ENCODE measurements around the gene MBNL2.

The MBNL2 gene

GRCh38 chr13:97327506-97328221 lies 105.5 kb downstream of the MBNL2 start:
- Histone ChIP-seq H3K4me3 (ENCODE audit: low read length) (no peak overlapping the region), H3F3A (ENCODE audit: control insufficient read depth, insufficient read depth) (no peaks in the 10 kb centered on the region), H3K9me2 (replicated peaks; ENCODE audit: control insufficient read depth, low read length) (no peaks in the 10 kb centered on the region), H4K20me1 (ENCODE audit: control insufficient read depth, insufficient read depth, low read depth, low read length) (no peaks in the 10 kb centered on the region), H3K4me2 (ENCODE audit: low read length) (no peak overlapping the region), H3K27me3 (ENCODE audit: control insufficient read depth, low read length) (no peaks in the 10 kb centered on the region), H3K9me3 (ENCODE audit: control insufficient read depth, insufficient read depth, low read length) (no peaks in the 10 kb centered on the region), H3K79me2 (ENCODE audit: control insufficient read depth, low read length) (no peaks in the 10 kb centered on the region), H3K4me1 (ENCODE audit: control insufficient read depth, low read length) (no peaks in the 10 kb centered on the region), H3K27ac (ENCODE audit: low read depth, low read length) (no peak overlapping the region), H3K36me3 (ENCODE audit: control insufficient read depth, low read length) (no peaks in the 10 kb centered on the region)
- TF ChIP-seq EZH2phosphoT487 (IDR thresholded peaks at IDR 0.05; ENCODE audit: borderline replicate concordance, low read length): no peak
- TF ChIP-seq, protein P1, sequence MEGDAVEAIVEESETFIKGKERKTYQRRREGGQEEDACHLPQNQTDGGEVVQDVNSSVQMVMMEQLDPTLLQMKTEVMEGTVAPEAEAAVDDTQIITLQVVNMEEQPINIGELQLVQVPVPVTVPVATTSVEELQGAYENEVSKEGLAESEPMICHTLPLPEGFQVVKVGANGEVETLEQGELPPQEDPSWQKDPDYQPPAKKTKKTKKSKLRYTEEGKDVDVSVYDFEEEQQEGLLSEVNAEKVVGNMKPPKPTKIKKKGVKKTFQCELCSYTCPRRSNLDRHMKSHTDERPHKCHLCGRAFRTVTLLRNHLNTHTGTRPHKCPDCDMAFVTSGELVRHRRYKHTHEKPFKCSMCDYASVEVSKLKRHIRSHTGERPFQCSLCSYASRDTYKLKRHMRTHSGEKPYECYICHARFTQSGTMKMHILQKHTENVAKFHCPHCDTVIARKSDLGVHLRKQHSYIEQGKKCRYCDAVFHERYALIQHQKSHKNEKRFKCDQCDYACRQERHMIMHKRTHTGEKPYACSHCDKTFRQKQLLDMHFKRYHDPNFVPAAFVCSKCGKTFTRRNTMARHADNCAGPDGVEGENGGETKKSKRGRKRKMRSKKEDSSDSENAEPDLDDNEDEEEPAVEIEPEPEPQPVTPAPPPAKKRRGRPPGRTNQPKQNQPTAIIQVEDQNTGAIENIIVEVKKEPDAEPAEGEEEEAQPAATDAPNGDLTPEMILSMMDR (IDR thresholded peaks at IDR 0.05; ENCODE audit: low read depth, low read length, poor library complexity, severe bottlenecking): no peak

DNA sequence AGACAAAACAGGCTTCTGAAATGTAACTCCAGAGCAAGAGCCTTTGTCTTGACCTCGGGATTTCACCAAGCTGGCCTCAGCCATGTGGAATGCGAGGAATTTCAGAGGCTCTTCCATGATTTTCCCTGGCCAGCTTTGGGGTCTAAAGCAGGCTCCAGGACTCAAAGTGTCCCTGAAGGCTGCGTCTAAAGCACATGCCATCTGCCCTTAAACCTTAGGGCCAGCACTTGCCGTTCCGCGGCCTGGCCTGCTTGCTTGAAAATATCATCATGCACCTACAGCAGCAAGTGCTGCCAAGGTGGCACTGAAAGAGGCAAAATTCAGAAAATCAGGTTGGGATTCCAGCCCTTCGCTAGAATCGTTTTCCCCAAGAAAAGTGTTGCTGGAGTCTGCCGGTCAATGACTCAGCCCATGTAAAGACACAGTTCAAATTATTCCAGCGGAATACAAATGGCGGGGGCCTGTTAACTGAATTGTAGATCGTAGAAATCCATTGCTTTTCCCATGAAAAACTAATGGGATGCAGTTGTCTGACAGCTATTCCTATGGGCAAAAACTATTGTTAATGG lies 106.2 kb downstream of the MBNL2 start:
- H3K27me3 ChIP-seq (ENCODE audit: control insufficient read depth, low read length): no peaks in the 10 kb centered on the region
- no peaks in the 10 kb centered on the region for H3K36me3 ChIP-seq (ENCODE audit: control insufficient read depth, low read length)
- no peak overlapping the region for H3K4me2 ChIP-seq (ENCODE audit: low read length)
- H3K79me2 ChIP-seq (ENCODE audit: control insufficient read depth, low read length): no peaks in the 10 kb centered on the region
- H3K4me1 ChIP-seq (ENCODE audit: control insufficient read depth, low read length): no peaks in the 10 kb centered on the region
- H3K9me2 ChIP-seq (replicated peaks; ENCODE audit: control insufficient read depth, low read length): no peaks in the 10 kb centered on the region
- no peaks in the 10 kb centered on the region for H3K9me3 ChIP-seq (ENCODE audit: control insufficient read depth, insufficient read depth, low read length)
- no peaks in the 10 kb centered on the region for H3F3A ChIP-seq (ENCODE audit: control insufficient read depth, insufficient read depth)
- TF ChIP-seq EZH2phosphoT487 (IDR thresholded peaks at IDR 0.05; ENCODE audit: borderline replicate concordance, low read length): no peak
- TF ChIP-seq, protein P1 (IDR thresholded peaks at IDR 0.05; ENCODE audit: low read depth, low read length, poor library complexity, severe bottlenecking): no peak
- no peak overlapping the region for H3K27ac ChIP-seq (ENCODE audit: low read depth, low read length)
- no peaks in the 10 kb centered on the region for H4K20me1 ChIP-seq (ENCODE audit: control insufficient read depth, insufficient read depth, low read depth, low read length)
- no peak overlapping the region for H3K4me3 ChIP-seq (ENCODE audit: low read length)

GRCh38 chr13:97329331-97329730 lies 107.2 kb downstream of the MBNL2 start:
- Histone ChIP-seq H3K4me2 (ENCODE audit: low read length) (no peak overlapping the region), H3K4me3 (ENCODE audit: low read length) (no peak overlapping the region), H3K9me2 (replicated peaks; ENCODE audit: control insufficient read depth, low read length) (no peaks in the 10 kb centered on the region), H4K20me1 (ENCODE audit: control insufficient read depth, insufficient read depth, low read depth, low read length) (no peaks in the 10 kb centered on the region), H3K4me1 (ENCODE audit: control insufficient read depth, low read length) (no peaks in the 10 kb centered on the region), H3K36me3 (ENCODE audit: control insufficient read depth, low read length) (no peaks in the 10 kb centered on the region), H3K27me3 (ENCODE audit: control insufficient read depth, low read length) (no peaks in the 10 kb centered on the region), H3K27ac (ENCODE audit: low read depth, low read length) (no peak overlapping the region), H3F3A (ENCODE audit: control insufficient read depth, insufficient read depth) (no peaks in the 10 kb centered on the region), H3K79me2 (ENCODE audit: control insufficient read depth, low read length) (no peaks in the 10 kb centered on the region), H3K9me3 (ENCODE audit: control insufficient read depth, insufficient read depth, low read length) (no peaks in the 10 kb centered on the region)
- TF ChIP-seq, protein P1 (IDR thresholded peaks at IDR 0.05; ENCODE audit: low read depth, low read length, poor library complexity, severe bottlenecking): no peak
- no peak for TF ChIP-seq EZH2phosphoT487 (IDR thresholded peaks at IDR 0.05; ENCODE audit: borderline replicate concordance, low read length)

Measured in DOHH2 (cell line).